HepG2 (cell line): Measurements from ENCODE around the gene TIAM2. TPM values are rescaled to one million over a fixed set of nuclear protein-coding genes. Genes with fewer than 3 reads are reported as not detected.

Experiments used
- ATAC-seq: fragments of 200-7000 bp; cut with Tn5 transposase; 3 replicates; pipeline ENCODE4 v1.9.1; 2020; ENCODE audit warnings: mild to moderate bottlenecking, moderate library complexity
- BruUV-seq: library from RNA; stranded (reverse); fragments of 400-500 nt; replicated peaks from 2 replicates; lab custom pipeline; 2021; lab: Mats Ljungman, UMichigan
- CTCF ChIA-PET: fragments of 300-600 bp; formaldehyde crosslinking; extraction: SDS; loops from one replicate; lab custom pipeline; 2021; ENCODE audit warnings: low total read pairs, inconsistent platforms, low intra/inter-chr PET ratio; lab: Yijun Ruan, JAX
- POLR2A ChIA-PET: fragments of 350-600 bp; sonication (Branson Sonifier 250); formaldehyde crosslinking; loops from one replicate; lab custom pipeline; 2020; ENCODE audit warnings: antibody characterized with exemption, inconsistent platforms; lab: Yijun Ruan, JAX
- DNase-seq: peaks from one replicate; pipeline ENCODE4 v3.0.0-alpha.2; 2015; ENCODE audit warnings: low spot score
- FAIRE-seq: peaks from 3 replicates; lab custom pipeline; 2011; peaks lifted over from hg19 to GRCh38; lab: Jason Lieb, UNC
- H2AFZ ChIP-seq: one replicate; pipeline ENCODE4 v1.6.1; 2011; ENCODE audit warnings: low read length, inconsistent platforms
- H3K27ac ChIP-seq: fragments of 300-600 bp; 3 replicates; pipeline ENCODE4 v1.8.0; 2011; ENCODE audit warnings: mixed run types, mild to moderate bottlenecking, mixed read lengths, low read length, inconsistent platforms; ENCODE audit not compliant: insufficient read depth; ENCODE audit errors: extremely low read length
- H3K27me3 ChIP-seq, 2 experiments: fragments of 200-600 bp in 1 of 2; 2 replicates in 1 of 2; 3 replicates in 1 of 2; pipeline versions ENCODE4 v1.6.0 to v1.8.0; 2011; ENCODE audit warnings: low read length in 2 of 2, mild to moderate bottlenecking in 2 of 2, moderate library complexity in 2 of 2, inconsistent platforms in 1 of 2; ENCODE audit not compliant: insufficient read depth in 2 of 2, control insufficient read depth in 1 of 2
- H3K36me3 ChIP-seq, 2 experiments: fragments of 200-600 bp in 1 of 2; replicated peaks in 1 of 2; 2 replicates in 1 of 2; 3 replicates in 1 of 2; pipeline versions ENCODE4 v1.5.1 to v1.8.0; 2011; ENCODE audit warnings: low read length in 2 of 2, inconsistent platforms in 1 of 2; ENCODE audit not compliant: insufficient read depth in 2 of 2, control insufficient read depth in 1 of 2
- H3K4me1 ChIP-seq: 2 replicates; pipeline ENCODE4 v1.5.1; 2012; ENCODE audit warnings: low read length, inconsistent platforms; ENCODE audit not compliant: insufficient read depth
- H3K4me2 ChIP-seq: 2 replicates; pipeline ENCODE4 v1.6.0; 2011; ENCODE audit warnings: low read depth, low read length, inconsistent platforms
- H3K4me3 ChIP-seq, 3 experiments: fragments of 200-600 bp in 1 of 3; sonication (generic), shearing (Covaris generic) in 1 of 3; replicated peaks in 1 of 3; 2 replicates each; pipeline ENCODE4 v1.5.1; 2011 to 2016; ENCODE audit warnings: low read length in 3 of 3, inconsistent platforms in 2 of 3, low read depth in 2 of 3, mild to moderate bottlenecking in 2 of 3, control low read depth in 1 of 3, mixed read lengths in 1 of 3; ENCODE audit not compliant: insufficient read depth in 1 of 3
- H3K79me2 ChIP-seq: one replicate; pipeline ENCODE4 v1.6.1; 2011; ENCODE audit warnings: low read length, inconsistent platforms; ENCODE audit not compliant: insufficient read depth
- H3K9ac ChIP-seq: 2 replicates; pipeline ENCODE4 v1.6.0; 2011; ENCODE audit warnings: mild to moderate bottlenecking, low read depth, low read length, inconsistent platforms; ENCODE audit not compliant: insufficient read depth
- H3K9me3 ChIP-seq: 2 replicates; pipeline ENCODE4 v1.5.1; 2012; ENCODE audit warnings: mild to moderate bottlenecking, low read length
- H4K20me1 ChIP-seq: 2 replicates; pipeline ENCODE4 v1.6.0; 2011; ENCODE audit warnings: inconsistent platforms, mild to moderate bottlenecking, low read length, moderate library complexity; ENCODE audit not compliant: insufficient read depth
- ARHGAP35 ChIP-seq: sonication (generic); formaldehyde crosslinking; IDR thresholded peaks from 2 replicates; pipeline ENCODE4 v1.9.0; 2022; ENCODE audit warnings: mild to moderate bottlenecking, inconsistent platforms, moderate library complexity, missing genetic modification reagents, borderline replicate concordance
- CEBPG ChIP-seq: IDR thresholded peaks from 2 replicates; pipeline ENCODE4 v1.6.1; 2016
- FOSL1 ChIP-seq: sonication (generic); formaldehyde crosslinking; IDR thresholded peaks from 2 replicates; pipeline ENCODE4 v1.9.0; 2021; ENCODE audit warnings: missing genetic modification reagents, borderline replicate concordance
- KLF6 ChIP-seq: IDR thresholded peaks from 2 replicates; pipeline ENCODE4 v1.8.0; 2016; ENCODE audit warnings: missing biosample characterization, missing genetic modification reagents
- RCOR2 ChIP-seq: IDR thresholded peaks from 2 replicates; pipeline ENCODE4 v1.6.1; 2016; ENCODE audit warnings: missing biosample characterization, missing genetic modification reagents
- RFXANK ChIP-seq: IDR thresholded peaks from 2 replicates; pipeline ENCODE4 v1.6.1; 2016
- SETDB1 ChIP-seq: sonication (generic); formaldehyde crosslinking; IDR thresholded peaks from 2 replicates; pipeline ENCODE4 v1.5.1; 2020; ENCODE audit warnings: missing genetic modification reagents, mild to moderate bottlenecking, borderline replicate concordance
- ZBTB42 ChIP-seq: sonication (generic); formaldehyde crosslinking; IDR thresholded peaks from 2 replicates; pipeline ENCODE4 v1.5.0; 2020; ENCODE audit warnings: mild to moderate bottlenecking, missing genetic modification reagents
- ZNF546 ChIP-seq: sonication (generic); formaldehyde crosslinking; conservative IDR thresholded peaks from 2 replicates; pipeline ENCODE4 v1.8.1; 2023; ENCODE audit warnings: mild to moderate bottlenecking, missing genetic modification reagents
- ZNF746 ChIP-seq: sonication (generic); formaldehyde crosslinking; IDR thresholded peaks from 2 replicates; pipeline ENCODE4 v1.8.0; 2022; ENCODE audit warnings: mild to moderate bottlenecking, missing genetic modification reagents
- in situ Hi-C: cut with HindIII; loops from 2 replicates; pipeline ENCODE4 v1.10.0; 2017; ENCODE audit warnings: low pct_unique_long_range_greater_than_20kb; ENCODE audit not compliant: extremely low pct_ligation_motif_present
- intact Hi-C: fragments of 100-400 bp; cut with micrococcal nuclease; formaldehyde crosslinking; loops from one replicate; pipeline ENCODE4 v1.10.0; 2022; ENCODE audit not compliant: unreplicated experiment
- polyA plus RNA-seq, 8 experiments: library from polyadenylated mRNA; depleted of rRNA in 3 of 8; stranded (reverse) in 7 of 8; unstranded in 1 of 8; fragments of >200 nt; fragmentation: Illumina TruSeq in 4 of 8; extraction: Trizol in 4 of 8; gene quantifications; 2 replicates each; pipeline versions ENCODE4 v1.2.1 to v1.2.3, GENCODE V29; 2011 to 2016; ENCODE audit warnings: low read depth in 4 of 8, missing spikeins in 1 of 8, mixed read lengths in 1 of 8; ENCODE audit not compliant: insufficient read depth in 1 of 8
- total RNA-seq, 5 experiments: library from RNA; depleted of rRNA; stranded (reverse); fragments of >200 nt; fragmentation: Illumina TruSeq; extraction: Trizol; gene quantifications; 2 replicates each; pipeline ENCODE4 v1.2.3, GENCODE V29; 2016; ENCODE audit warnings: low read depth in 1 of 5
- TF ChIP-seq, protein P1 (sequence below): sonication (generic); formaldehyde crosslinking; IDR thresholded peaks from 2 replicates; pipeline ENCODE4 v1.4.0; 2020; ENCODE audit warnings: missing genetic modification reagents
- TF ChIP-seq, protein P2 (sequence below): sonication (generic); formaldehyde crosslinking; IDR thresholded peaks from 2 replicates; pipeline ENCODE4 v1.4.0; 2020; ENCODE audit warnings: missing genetic modification reagents
- TF ChIP-seq, protein P3 (sequence below): sonication (generic); formaldehyde crosslinking; IDR thresholded peaks from 2 replicates; pipeline ENCODE4 v1.4.0; 2020; ENCODE audit warnings: missing genetic modification reagents, borderline replicate concordance
- TF ChIP-seq, protein P4 (sequence below): sonication (generic); formaldehyde crosslinking; IDR thresholded peaks from 2 replicates; pipeline ENCODE4 v1.4.0; 2020; ENCODE audit warnings: missing genetic modification reagents

TIAM2 gene
- total and polyA plus RNA-seq, 2 of the 13 experiments (the other 11 are each of a cell fraction or from before 2014, with no cell fraction given), result 4.1 to 4.5 TPM

DNA sequence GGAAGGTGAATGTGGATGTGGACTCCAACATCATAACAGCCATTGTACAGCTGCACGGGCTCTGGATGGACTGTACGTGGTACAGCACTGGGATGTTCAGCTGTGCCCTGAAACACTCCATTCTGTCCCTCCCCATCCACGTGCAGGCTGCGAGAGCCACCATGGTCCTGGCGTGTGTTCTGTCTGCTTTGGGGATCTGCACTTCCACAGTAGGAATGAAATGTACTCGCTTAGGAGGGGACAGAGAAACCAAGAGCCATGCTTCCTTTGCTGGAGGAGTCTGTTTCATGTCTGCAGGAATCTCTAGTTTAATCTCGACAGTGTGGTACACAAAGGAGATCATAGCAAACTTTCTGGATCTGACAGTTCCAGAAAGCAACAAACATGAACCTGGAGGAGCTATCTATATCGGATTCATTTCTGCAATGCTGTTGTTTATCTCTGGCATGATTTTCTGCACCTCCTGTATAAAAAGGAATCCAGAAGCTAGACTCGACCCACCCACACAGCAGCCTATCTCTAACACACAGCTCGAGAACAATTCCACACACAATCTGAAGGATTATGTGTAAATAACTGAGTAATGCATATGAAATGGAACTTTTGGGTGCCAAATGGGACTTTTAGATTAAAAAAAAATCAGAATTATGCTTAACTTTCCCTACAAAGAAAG, 280.8 kb downstream of the TIAM2 start (continued):
- TF ChIP-seq, protein P1, sequence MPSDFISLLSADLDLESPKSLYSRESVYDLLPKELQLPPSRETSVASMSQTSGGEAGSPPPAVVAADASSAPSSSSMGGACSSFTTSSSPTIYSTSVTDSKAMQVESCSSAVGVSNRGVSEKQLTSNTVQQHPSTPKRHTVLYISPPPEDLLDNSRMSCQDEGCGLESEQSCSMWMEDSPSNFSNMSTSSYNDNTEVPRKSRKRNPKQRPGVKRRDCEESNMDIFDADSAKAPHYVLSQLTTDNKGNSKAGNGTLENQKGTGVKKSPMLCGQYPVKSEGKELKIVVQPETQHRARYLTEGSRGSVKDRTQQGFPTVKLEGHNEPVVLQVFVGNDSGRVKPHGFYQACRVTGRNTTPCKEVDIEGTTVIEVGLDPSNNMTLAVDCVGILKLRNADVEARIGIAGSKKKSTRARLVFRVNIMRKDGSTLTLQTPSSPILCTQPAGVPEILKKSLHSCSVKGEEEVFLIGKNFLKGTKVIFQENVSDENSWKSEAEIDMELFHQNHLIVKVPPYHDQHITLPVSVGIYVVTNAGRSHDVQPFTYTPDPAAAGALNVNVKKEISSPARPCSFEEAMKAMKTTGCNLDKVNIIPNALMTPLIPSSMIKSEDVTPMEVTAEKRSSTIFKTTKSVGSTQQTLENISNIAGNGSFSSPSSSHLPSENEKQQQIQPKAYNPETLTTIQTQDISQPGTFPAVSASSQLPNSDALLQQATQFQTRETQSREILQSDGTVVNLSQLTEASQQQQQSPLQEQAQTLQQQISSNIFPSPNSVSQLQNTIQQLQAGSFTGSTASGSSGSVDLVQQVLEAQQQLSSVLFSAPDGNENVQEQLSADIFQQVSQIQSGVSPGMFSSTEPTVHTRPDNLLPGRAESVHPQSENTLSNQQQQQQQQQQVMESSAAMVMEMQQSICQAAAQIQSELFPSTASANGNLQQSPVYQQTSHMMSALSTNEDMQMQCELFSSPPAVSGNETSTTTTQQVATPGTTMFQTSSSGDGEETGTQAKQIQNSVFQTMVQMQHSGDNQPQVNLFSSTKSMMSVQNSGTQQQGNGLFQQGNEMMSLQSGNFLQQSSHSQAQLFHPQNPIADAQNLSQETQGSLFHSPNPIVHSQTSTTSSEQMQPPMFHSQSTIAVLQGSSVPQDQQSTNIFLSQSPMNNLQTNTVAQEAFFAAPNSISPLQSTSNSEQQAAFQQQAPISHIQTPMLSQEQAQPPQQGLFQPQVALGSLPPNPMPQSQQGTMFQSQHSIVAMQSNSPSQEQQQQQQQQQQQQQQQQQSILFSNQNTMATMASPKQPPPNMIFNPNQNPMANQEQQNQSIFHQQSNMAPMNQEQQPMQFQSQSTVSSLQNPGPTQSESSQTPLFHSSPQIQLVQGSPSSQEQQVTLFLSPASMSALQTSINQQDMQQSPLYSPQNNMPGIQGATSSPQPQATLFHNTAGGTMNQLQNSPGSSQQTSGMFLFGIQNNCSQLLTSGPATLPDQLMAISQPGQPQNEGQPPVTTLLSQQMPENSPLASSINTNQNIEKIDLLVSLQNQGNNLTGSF (CRISPR knock-in tag), result no peak
- TF ChIP-seq ZNF546 (CRISPR knock-in tag) (no peak), ZNF746 (no peak), RCOR2 (CRISPR knock-in tag) (no peak)
- TF ChIP-seq, protein P2, sequence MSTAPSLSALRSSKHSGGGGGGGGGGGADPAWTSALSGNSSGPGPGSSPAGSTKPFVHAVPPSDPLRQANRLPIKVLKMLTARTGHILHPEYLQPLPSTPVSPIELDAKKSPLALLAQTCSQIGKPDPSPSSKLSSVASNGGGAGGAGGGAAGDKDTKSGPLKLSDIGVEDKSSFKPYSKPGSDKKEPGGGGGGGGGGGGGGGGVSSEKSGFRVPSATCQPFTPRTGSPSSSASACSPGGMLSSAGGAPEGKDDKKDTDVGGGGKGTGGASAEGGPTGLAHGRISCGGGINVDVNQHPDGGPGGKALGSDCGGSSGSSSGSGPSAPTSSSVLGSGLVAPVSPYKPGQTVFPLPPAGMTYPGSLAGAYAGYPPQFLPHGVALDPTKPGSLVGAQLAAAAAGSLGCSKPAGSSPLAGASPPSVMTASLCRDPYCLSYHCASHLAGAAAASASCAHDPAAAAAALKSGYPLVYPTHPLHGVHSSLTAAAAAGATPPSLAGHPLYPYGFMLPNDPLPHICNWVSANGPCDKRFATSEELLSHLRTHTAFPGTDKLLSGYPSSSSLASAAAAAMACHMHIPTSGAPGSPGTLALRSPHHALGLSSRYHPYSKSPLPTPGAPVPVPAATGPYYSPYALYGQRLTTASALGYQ (CRISPR knock-in tag), result no peak

DNA sequence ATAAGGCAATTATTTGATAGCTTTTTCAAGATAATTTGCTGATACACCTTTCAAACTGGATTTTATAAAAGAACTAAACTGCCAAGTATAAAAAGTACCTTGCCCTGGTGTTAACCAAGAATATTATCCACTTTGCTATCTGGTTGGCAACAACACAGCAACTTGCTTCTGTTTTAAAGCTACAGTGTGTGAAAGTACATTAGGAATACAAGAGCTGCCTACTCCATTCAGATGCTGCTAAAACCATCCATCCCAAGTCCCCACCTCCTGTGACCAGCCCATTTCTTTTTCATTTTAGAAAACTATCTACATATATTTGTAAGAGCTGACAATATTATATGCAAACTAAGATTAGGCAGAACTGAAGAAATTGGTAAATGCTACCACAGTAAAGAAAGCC, 281.5 kb downstream of the TIAM2 start:
- FAIRE-seq, result no peak
- Histone ChIP-seq H3K79me2 (peaks cover 5% of the 10 kb centered on the region), H4K20me1 (no peaks in the 10 kb centered on the region), H3K4me1 (no peaks in the 10 kb centered on the region), H3K27me3 (no peaks in the 10 kb centered on the region), H3K9ac (no peak overlapping the region), H2AFZ (no peak overlapping the region), H3K4me3 (no peak overlapping the region), H3K4me2 (no peak overlapping the region), H3K9me3 (no peaks in the 10 kb centered on the region), H3K27ac (no peak overlapping the region), H3K36me3 (peaks cover 42 to 89% of the 10 kb centered on the region in 2 experiments)
- ChIA-PET CTCF (no interaction called here), POLR2A (no interaction called here)
- no TSS peak for BruUV-seq
- intact Hi-C loops (no loop called here), in situ Hi-C loops (no loop called here)
- ATAC-seq, result no peak
- DNase-seq, result no peak
- no peak for TF ChIP-seq ZBTB42 (CRISPR knock-in tag)
- no peak for TF ChIP-seq KLF6 (CRISPR knock-in tag)
- TF ChIP-seq, protein P3, sequence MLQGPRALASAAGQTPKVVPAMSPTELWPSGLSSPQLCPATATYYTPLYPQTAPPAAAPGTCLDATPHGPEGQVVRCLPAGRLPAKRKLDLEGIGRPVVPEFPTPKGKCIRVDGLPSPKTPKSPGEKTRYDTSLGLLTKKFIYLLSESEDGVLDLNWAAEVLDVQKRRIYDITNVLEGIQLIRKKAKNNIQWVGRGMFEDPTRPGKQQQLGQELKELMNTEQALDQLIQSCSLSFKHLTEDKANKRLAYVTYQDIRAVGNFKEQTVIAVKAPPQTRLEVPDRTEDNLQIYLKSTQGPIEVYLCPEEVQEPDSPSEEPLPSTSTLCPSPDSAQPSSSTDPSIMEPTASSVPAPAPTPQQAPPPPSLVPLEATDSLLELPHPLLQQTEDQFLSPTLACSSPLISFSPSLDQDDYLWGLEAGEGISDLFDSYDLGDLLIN (CRISPR knock-in tag), result no peak
- no peak for TF ChIP-seq CEBPG
- no peak for TF ChIP-seq RFXANK (CRISPR knock-in tag)
- no peak for TF ChIP-seq FOSL1 (CRISPR knock-in tag)
- no peak for TF ChIP-seq ARHGAP35 (CRISPR knock-in tag)
- TF ChIP-seq, protein P4, sequence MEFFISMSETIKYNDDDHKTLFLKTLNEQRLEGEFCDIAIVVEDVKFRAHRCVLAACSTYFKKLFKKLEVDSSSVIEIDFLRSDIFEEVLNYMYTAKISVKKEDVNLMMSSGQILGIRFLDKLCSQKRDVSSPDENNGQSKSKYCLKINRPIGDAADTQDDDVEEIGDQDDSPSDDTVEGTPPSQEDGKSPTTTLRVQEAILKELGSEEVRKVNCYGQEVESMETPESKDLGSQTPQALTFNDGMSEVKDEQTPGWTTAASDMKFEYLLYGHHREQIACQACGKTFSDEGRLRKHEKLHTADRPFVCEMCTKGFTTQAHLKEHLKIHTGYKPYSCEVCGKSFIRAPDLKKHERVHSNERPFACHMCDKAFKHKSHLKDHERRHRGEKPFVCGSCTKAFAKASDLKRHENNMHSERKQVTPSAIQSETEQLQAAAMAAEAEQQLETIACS (CRISPR knock-in tag), result no peak
- no peak for TF ChIP-seq SETDB1 (CRISPR knock-in tag)
